Measurements from ENCODE around the gene UTP18.

GRCh38 chr17:51259564-51260236 is 646 bp upstream of the UTP18 start, which contains the start of gene MBTD1:
- TF ChIP-seq CTCF (conservative IDR thresholded peaks at IDR 0.05 in 1 of 2, IDR thresholded peaks at IDR 0.05 in 1 of 2; ENCODE audit: extremely low read depth in 1 of 2, insufficient read depth in 1 of 2, low read depth in 1 of 2, low read length in 2 of 2) (no peak), EZH2 (IDR thresholded peaks at IDR 0.05; ENCODE audit: borderline replicate concordance, low read length) (no peak)

Measured in mammary epithelial cell (primary cell).